ENCODE results near the gene STARD10. TPM values are rescaled to one million over a fixed set of nuclear protein-coding genes. Genes with fewer than 3 reads are reported as not detected.

STARD10 gene
- total RNA-seq, 1 experiment from 2014 or later = 58.4 TPM

DNA sequence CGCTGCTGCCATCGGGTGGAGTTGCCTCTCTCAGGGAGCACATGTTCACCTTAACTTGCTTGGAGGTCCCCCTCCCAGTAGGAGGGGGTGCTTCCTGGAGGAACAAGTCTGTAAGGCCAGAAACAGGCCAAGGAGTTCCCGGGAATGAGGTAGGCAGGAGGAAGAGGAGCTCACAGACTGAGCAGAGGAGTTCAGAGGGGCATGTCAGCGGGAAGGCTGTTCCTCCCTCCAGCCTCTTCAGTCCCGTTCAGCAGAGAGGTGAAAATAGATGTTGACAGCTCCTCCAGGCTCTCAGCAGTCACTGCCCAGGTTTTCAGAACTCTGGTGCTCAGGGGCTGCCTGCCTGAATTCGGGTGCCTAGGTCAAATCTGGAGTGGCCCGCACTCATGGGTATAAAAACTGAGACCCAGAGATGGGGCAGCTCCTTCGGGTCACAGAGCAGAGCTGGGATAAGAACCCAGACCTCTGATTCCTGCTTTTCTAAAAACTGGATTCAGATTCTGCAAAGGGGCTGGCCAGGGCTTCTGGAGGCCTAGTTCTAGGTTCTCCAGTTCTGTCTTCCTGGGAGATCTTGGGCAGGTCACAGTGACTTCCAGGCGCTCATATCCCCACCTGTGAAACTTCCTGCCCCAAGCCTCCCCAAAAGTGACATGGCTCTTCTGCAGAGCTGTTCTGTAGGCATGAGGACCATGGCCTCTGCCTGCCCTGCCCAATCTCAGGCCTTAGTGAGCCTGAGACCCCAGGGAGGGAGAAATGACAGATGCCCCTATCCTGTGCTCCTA lies 38.6 kb upstream of the STARD10 start:
- DNase-seq (ENCODE audit: low read depth, low spot score) (no peak), ATAC-seq (no peak)
- H3K9ac ChIP-seq (ENCODE audit: low read length) = no peak overlapping the region
- H3K27me3 ChIP-seq (ENCODE audit: insufficient read depth, low read length) = no peaks in the 10 kb centered on the region
- H3K4me1 ChIP-seq (ENCODE audit: control insufficient read depth in 1 of 2, insufficient read depth in 2 of 2, low read length in 2 of 2) = peaks cover 0 to 6% of the 10 kb centered on the region in 2 experiments; a peak in 2 of 4 replicates
- CTCF ChIA-PET = interaction anchor here (0.6 to 4.1 kb wide), 10 partner anchors 8 to 457 kb away, joined by 3 to 79 read pairs (median 5); no protein-coding TSS in a partner anchor
- intact Hi-C loops (cut with micrococcal nuclease) = no loop called here
- H4K20me1 ChIP-seq (ENCODE audit: insufficient read depth) = no peaks in the 10 kb centered on the region
- TF ChIP-seq, protein P1, sequence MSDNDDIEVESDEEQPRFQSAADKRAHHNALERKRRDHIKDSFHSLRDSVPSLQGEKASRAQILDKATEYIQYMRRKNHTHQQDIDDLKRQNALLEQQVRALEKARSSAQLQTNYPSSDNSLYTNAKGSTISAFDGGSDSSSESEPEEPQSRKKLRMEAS (IDR thresholded peaks at IDR 0.05) = no peak
- TF ChIP-seq ELF1 (IDR thresholded peaks at IDR 0.05; ENCODE audit: borderline replicate concordance, low read depth) = no peak
- no peak for TF ChIP-seq POLR2AphosphoS5 (IDR thresholded peaks at IDR 0.05; ENCODE audit: low read depth, low read length)
- TF ChIP-seq EZH2 (IDR thresholded peaks at IDR 0.05) = no peak
- TF ChIP-seq CBX3 (IDR thresholded peaks at IDR 0.05; ENCODE audit: low read depth) = no peak
- TF ChIP-seq POLR2A (IDR thresholded peaks at IDR 0.05; ENCODE audit: borderline replicate concordance, extremely low read depth, insufficient read depth, insufficient read length) = no peak
- no peaks in the 10 kb centered on the region for H3K9me2 ChIP-seq (ENCODE audit: insufficient read depth)
- H3K4me2 ChIP-seq (ENCODE audit: low read length) = no peak overlapping the region
- H3K79me2 ChIP-seq (ENCODE audit: insufficient read depth, low read length) = no peaks in the 10 kb centered on the region
- no peak overlapping the region for H3K4me3 ChIP-seq (replicated peaks in 1 of 2; ENCODE audit: low read depth in 1 of 2, low read length in 2 of 2)
- no peaks in the 10 kb centered on the region for H3K36me3 ChIP-seq (ENCODE audit: control insufficient read depth in 1 of 2, insufficient read depth in 2 of 2, low read length in 2 of 2)
- POLR2A ChIA-PET = interaction anchor here (1.2 kb wide), 1 partner anchor 345 kb away, joined by 4 read pairs; no protein-coding TSS in a partner anchor
- no peak overlapping the region for H3K27ac ChIP-seq (ENCODE audit: low read depth, low read length)
- BruUV-seq (replicated peaks) = no TSS peak
- H3K9me3 ChIP-seq (ENCODE audit: control insufficient read depth in 1 of 2, insufficient read depth in 1 of 2, low read depth in 1 of 2, low read length in 2 of 2) = no peaks in the 10 kb centered on the region
- no peak overlapping the region for H2AFZ ChIP-seq (ENCODE audit: low read depth, low read length, poor library complexity, severe bottlenecking)
- RAD21 ChIA-PET (ENCODE audit: low non-redundant PET in 1 of 2, low total read pairs in 2 of 2, uncharacterized antibody in 2 of 2, unreplicated experiment in 2 of 2) = interaction anchor here (1.4 to 2.1 kb wide), 3 partner anchors 107 to 345 kb away, joined by 10 to 14 read pairs (median 13); no protein-coding TSS in a partner anchor

All from HCT116 (cell line).